ENCODE results near the gene LCAT.
"Not testable (repeated sequence)": the region's sequence is repeated elsewhere in the genome, so short reads cannot be mapped to it uniquely, and the experiment has no call there.

LCAT gene

GRCh38 chr16:67946966-67947558 lies 3.1 kb upstream of the LCAT start:
- DNase-seq: no peak

GRCh38 chr16:67946128-67946569 lies 2.2 kb upstream of the LCAT start:
- DNase-seq: no peak

GRCh38 chr16:67945392-67945933 lies 1.5 kb upstream of the LCAT start:
- DNase-seq: no peak

- no peak for DNase-seq
Measured at GRCh38 chr16:67944690-67945391, 921 bp upstream of the LCAT start.

- no peak for DNase-seq
Measured at GRCh38 chr16:67943256-67943618, 683 bp downstream of the LCAT start.

- no peak for DNase-seq
Measured at GRCh38 chr16:67942510-67943255, 1.2 kb downstream of the LCAT start.

- DNase-seq: peak; percentile 44
Measured at GRCh38 chr16:67942200-67942509, 1.8 kb downstream of the LCAT start.

GRCh38 chr16:67941469-67942199 lies 2.3 kb downstream of the LCAT start:
- DNase-seq: no peak

GRCh38 chr16:67940446-67941089 lies 3.4 kb downstream of the LCAT start:
- DNase-seq: no peak

- peak; percentile 32 for DNase-seq
Measured at GRCh38 chr16:67939507-67940445, 4.1 kb downstream of the LCAT start.

GRCh38 chr16:67937713-67938112 lies 6.2 kb downstream of the LCAT start:
- not testable (repeated sequence) for DNase-seq

- DNase-seq: peak; percentile 87
Measured at GRCh38 chr16:67936880-67937605, 6.9 kb downstream of the LCAT start.

GRCh38 chr16:67936124-67936879 lies 7.6 kb downstream of the LCAT start, which contains the start of gene PSMB10:
TSS of gene PSMB10 (minus strand) at chr16:67936850. CDS start at chr16:67936749, 101 bp downstream.
- no peak for DNase-seq

GRCh38 chr16:67935402-67936123 lies 8.4 kb downstream of the LCAT start:
- DNase-seq: peak; percentile 97

GRCh38 chr16:67935101-67935401 lies 8.9 kb downstream of the LCAT start:
- DNase-seq: no peak

GRCh38 chr16:67934306-67935100 lies 9.4 kb downstream of the LCAT start:
- no peak for DNase-seq

GRCh38 chr16:67933805-67934204 lies 10.1 kb downstream of the LCAT start:
- no peak for DNase-seq

- DNase-seq: no peak
Measured at GRCh38 chr16:67932462-67932840, 11.5 kb downstream of the LCAT start.

Data from CD4-positive, alpha-beta T cell treated with Interleukin-17A for 1 hour (primary cell).